Tibial artery (tissue), 4 donors: Measurements from ENCODE around the gene STK31.
"Not testable (repeated sequence)": the region's sequence is repeated elsewhere in the genome, so short reads cannot be mapped to it uniquely, and the experiment has no call there.

Source experiments
- DNase-seq, 2 donors: peaks; one replicate each; pipeline ENCODE4 v3.0.0-alpha.2; 2019
- H3K27ac ChIP-seq, 2 donors: fragments of 200-600 bp; sonication (generic) in 1 of 2; 1 replicate in 1 of 2; 2 replicates in 1 of 2; pipeline ENCODE4 v1.5.1; 2018 to 2019; ENCODE audit warnings: mild to moderate bottlenecking in 1 of 2
- H3K27me3 ChIP-seq, 2 donors: fragments of 200-600 bp; sonication (generic) in 1 of 2; one replicate each; pipeline versions ENCODE4 v1.5.1 to v1.6.0; 2016 to 2019
- H3K36me3 ChIP-seq, 3 donors: fragments of 200-600 bp; sonication (generic) in 2 of 3; one replicate each; pipeline ENCODE4 v1.5.1; 2016 to 2019; ENCODE audit warnings: mild to moderate bottlenecking in 2 of 3
- H3K4me1 ChIP-seq, 4 donors: fragments of 200-600 bp; sonication (generic) in 2 of 4; 1 replicate in 3 of 4; 2 replicates in 1 of 4; pipeline ENCODE4 v1.5.1; 2016 to 2019
- H3K4me3 ChIP-seq, 2 donors: fragments of 200-600 bp; sonication (generic) in 1 of 2; 1 replicate in 1 of 2; 2 replicates in 1 of 2; pipeline ENCODE4 v1.5.1; 2018 to 2019; ENCODE audit warnings: mild to moderate bottlenecking in 2 of 2
- H3K9me3 ChIP-seq, 3 donors: fragments of 200-600 bp; sonication (generic) in 1 of 3; one replicate each; pipeline ENCODE4 v1.5.1; 2016 to 2019
- CTCF ChIP-seq, 2 experiments: fragments of 200-600 bp in 1 of 2; fragments of 450-650 bp in 1 of 2; IDR thresholded peaks; one replicate each; pipeline ENCODE4 v1.5.1; 2017 to 2019; ENCODE audit warnings: antibody characterized with exemption in 2 of 2, mild to moderate bottlenecking in 1 of 2, moderate library complexity in 1 of 2
- intact Hi-C: fragments of 100-400 bp; cut with DNase I; formaldehyde crosslinking; loops from one replicate; pipeline ENCODE4 v1.15.0; 2023; ENCODE audit warnings: low total_unique reads

Gene STK31

GRCh38 chr7:23714579-23714978 lies 4.6 kb downstream of the STK31 start:
- intact Hi-C loops = loop anchor here (5.0 kb wide), 1 partner anchor 142 kb away; no protein-coding TSS in a partner anchor
- Histone ChIP-seq H3K9me3 (no peaks in the 10 kb centered on the region), H3K4me3 (no peak overlapping the region), H3K27me3 (no peaks in the 10 kb centered on the region), H3K27ac (no peak overlapping the region), H3K4me1 (no peaks in the 10 kb centered on the region), H3K36me3 (no peaks in the 10 kb centered on the region)
- no peak for DNase-seq
- no peak for TF ChIP-seq CTCF (IDR thresholded peaks at IDR 0.05)

- Histone ChIP-seq H3K36me3 (no peaks in the 10 kb centered on the region), H3K4me1 (no peaks in the 10 kb centered on the region), H3K9me3 (no peaks in the 10 kb centered on the region), H3K27me3 (no peaks in the 10 kb centered on the region), H3K4me3 (no peak overlapping the region), H3K27ac (no peak overlapping the region)
- intact Hi-C loops = no loop called here
- no peak for TF ChIP-seq CTCF (IDR thresholded peaks at IDR 0.05)
- no peak for DNase-seq
Observed at GRCh38 chr7:23715099-23715498, 5.1 kb downstream of the STK31 start.

GRCh38 chr7:23717788-23718187 lies 7.8 kb downstream of the STK31 start:
- TF ChIP-seq CTCF (IDR thresholded peaks at IDR 0.05) = no peak
- no peaks in the 10 kb centered on the region for H3K4me1 ChIP-seq

GRCh38 chr7:23721456-23721855 lies 11.4 kb downstream of the STK31 start:
- Histone ChIP-seq H3K4me3 (no peak overlapping the region), H3K27ac (no peak overlapping the region), H3K4me1 (no peaks in the 10 kb centered on the region), H3K27me3 (no peaks in the 10 kb centered on the region), H3K36me3 (no peaks in the 10 kb centered on the region), H3K9me3 (no peaks in the 10 kb centered on the region)
- no peak for DNase-seq
- intact Hi-C loops = no loop called here
- TF ChIP-seq CTCF (IDR thresholded peaks at IDR 0.05) = no peak

More at GRCh38 chr7:23717788-23718187, 7.8 kb downstream of the STK31 start:
- Histone ChIP-seq H3K27ac (no peak overlapping the region), H3K27me3 (no peaks in the 10 kb centered on the region), H3K4me3 (no peak overlapping the region), H3K9me3 (no peaks in the 10 kb centered on the region), H3K36me3 (no peaks in the 10 kb centered on the region)
- no peak for DNase-seq
- intact Hi-C loops = no loop called here

- intact Hi-C loops, H3K27ac ChIP-seq: not testable (repeated sequence)
Observed at GRCh38 chr7:23722587-23723216, 12.7 kb downstream of the STK31 start.

GRCh38 chr7:23724113-23724512 lies 14.1 kb downstream of the STK31 start:
- H3K9me3 ChIP-seq, H3K4me3 ChIP-seq, H3K27ac ChIP-seq, H3K36me3 ChIP-seq, H3K4me1 ChIP-seq, DNase-seq, H3K27me3 ChIP-seq, intact Hi-C loops: not testable (repeated sequence)

More at GRCh38 chr7:23722587-23723216, 12.7 kb downstream of the STK31 start:
- not testable (repeated sequence) for DNase-seq, H3K27me3 ChIP-seq, H3K9me3 ChIP-seq, H3K4me1 ChIP-seq, H3K4me3 ChIP-seq, H3K36me3 ChIP-seq

- H3K36me3 ChIP-seq = no peaks in the 10 kb centered on the region
- H3K4me3 ChIP-seq = no peak overlapping the region
Observed at GRCh38 chr7:23742051-23742450, 32.0 kb downstream of the STK31 start.

More at GRCh38 chr7:23742051-23742450, 32.0 kb downstream of the STK31 start:
- no peak for TF ChIP-seq CTCF (IDR thresholded peaks at IDR 0.05)
- Histone ChIP-seq H3K9me3 (peaks cover 0 to 27% (median 24%) of the 10 kb centered on the region in 3 donors), H3K27me3 (no peaks in the 10 kb centered on the region), H3K4me1 (no peaks in the 10 kb centered on the region), H3K27ac (no peak overlapping the region)
- no peak for DNase-seq
- intact Hi-C loops = no loop called here
